Cardiac fibroblast (primary cell): ENCODE results near the gene WDR75.

Experiments
- DNase-seq, 2 donors: peaks; one replicate each; pipeline versions ENCODE4 v3.0.0 to v3.0.0-alpha.2; 2010; ENCODE audit warnings: low read depth in 2 of 2
- H3K4me3 ChIP-seq, 2 donors: replicated peaks in 1 of 2; 1 replicate in 1 of 2; 2 replicates in 1 of 2; pipeline ENCODE4 v1.5.1; 2011; ENCODE audit warnings: low read depth in 2 of 2, low read length in 2 of 2, mild to moderate bottlenecking in 2 of 2, moderate library complexity in 1 of 2
- CTCF ChIP-seq: IDR thresholded peaks from one replicate; pipeline ENCODE4 v1.5.1; 2011; ENCODE audit warnings: low read depth, mild to moderate bottlenecking, low read length, inconsistent platforms

The WDR75 gene

GRCh38 chr2:189515264-189515663, 74.0 kb downstream of the WDR75 start:
- DNase-seq = peak; percentile 12 to 19
- TF ChIP-seq CTCF = no peak
- no peak overlapping the region for H3K4me3 ChIP-seq

GRCh38 chr2:189516546-189516945, 75.3 kb downstream of the WDR75 start:
- TF ChIP-seq CTCF = no peak
- peak in 1 of 2 donors; percentile 14 for DNase-seq
- no peak overlapping the region for H3K4me3 ChIP-seq

GRCh38 chr2:189517847-189518535, 76.7 kb downstream of the WDR75 start:
- peak; percentile 35 to 48 for DNase-seq
- TF ChIP-seq CTCF = no peak
- no peak overlapping the region for H3K4me3 ChIP-seq

- no peak for TF ChIP-seq CTCF
- no peak for DNase-seq
- H3K4me3 ChIP-seq = no peak overlapping the region
Measured at GRCh38 chr2:189519631-189520387, 78.5 kb downstream of the WDR75 start.

GRCh38 chr2:189521699-189522434, 80.6 kb downstream of the WDR75 start:
- peak; percentile 17 to 23 for DNase-seq
- H3K4me3 ChIP-seq = no peak overlapping the region

More at GRCh38 chr2:189521699-189522434, 80.6 kb downstream of the WDR75 start:
- no peak for TF ChIP-seq CTCF
